PC-9 (cell line): ENCODE results near the gene TKT.

Experiments
- CTCF ChIP-seq: fragments of 200-600 bp; sonication (generic); conservative IDR thresholded peaks from 2 replicates; pipeline ENCODE4 v1.6.1; 2017; ENCODE audit warnings: mixed run types, antibody characterized with exemption, mild to moderate bottlenecking, moderate library complexity
- EZH2 ChIP-seq: fragments of 200-600 bp; sonication (generic); IDR thresholded peaks from 2 replicates; pipeline ENCODE4 v1.8.0; 2017; ENCODE audit warnings: antibody characterized with exemption, low read depth

GRCh38 chr3:53273146-53273670, 17.4 kb upstream of the TKT start:
- TF ChIP-seq CTCF (no peak), EZH2 (no peak)
